ENCODE results near the gene EXPH5.

EXPH5 gene

DNA sequence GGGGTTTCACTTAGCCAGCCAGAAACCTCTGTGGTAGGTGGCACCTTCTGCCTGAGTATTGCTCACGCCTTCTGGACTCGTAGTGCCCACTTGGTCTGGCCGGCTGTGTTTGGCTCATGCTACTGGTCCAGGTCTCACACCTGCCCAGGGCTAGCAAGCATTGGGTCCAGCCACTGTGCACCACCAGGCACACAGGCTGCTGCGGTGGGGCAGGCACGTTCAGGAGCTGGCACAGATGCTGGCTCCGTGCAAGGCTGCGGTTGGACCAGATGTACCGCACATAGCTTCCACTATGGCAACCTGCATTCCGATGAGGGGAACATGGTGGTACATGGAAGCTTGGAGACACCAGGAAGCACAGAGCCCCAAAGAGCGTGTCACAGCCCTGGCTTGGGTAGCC is 34.8 kb upstream of the EXPH5 start:
- H3K27ac ChIP-seq (replicated peaks): no peak overlapping the region
- DNase-seq (ENCODE audit: low read depth in 1 of 2, low spot score in 1 of 2): no peak
- H3K4me3 ChIP-seq (replicated peaks; ENCODE audit: insufficient read depth, low read length): no peak overlapping the region
- TF ChIP-seq POLR2AphosphoS5 (IDR thresholded peaks at IDR 0.05; ENCODE audit: low read depth) (no peak), CTCF (IDR thresholded peaks at IDR 0.05; ENCODE audit: insufficient read depth, low read length) (no peak), SPI1 (IDR thresholded peaks at IDR 0.05; ENCODE audit: borderline replicate concordance, low read depth) (no peak), GABPA (IDR thresholded peaks at IDR 0.05; ENCODE audit: low read depth) (no peak)
- TF ChIP-seq, protein P1, sequence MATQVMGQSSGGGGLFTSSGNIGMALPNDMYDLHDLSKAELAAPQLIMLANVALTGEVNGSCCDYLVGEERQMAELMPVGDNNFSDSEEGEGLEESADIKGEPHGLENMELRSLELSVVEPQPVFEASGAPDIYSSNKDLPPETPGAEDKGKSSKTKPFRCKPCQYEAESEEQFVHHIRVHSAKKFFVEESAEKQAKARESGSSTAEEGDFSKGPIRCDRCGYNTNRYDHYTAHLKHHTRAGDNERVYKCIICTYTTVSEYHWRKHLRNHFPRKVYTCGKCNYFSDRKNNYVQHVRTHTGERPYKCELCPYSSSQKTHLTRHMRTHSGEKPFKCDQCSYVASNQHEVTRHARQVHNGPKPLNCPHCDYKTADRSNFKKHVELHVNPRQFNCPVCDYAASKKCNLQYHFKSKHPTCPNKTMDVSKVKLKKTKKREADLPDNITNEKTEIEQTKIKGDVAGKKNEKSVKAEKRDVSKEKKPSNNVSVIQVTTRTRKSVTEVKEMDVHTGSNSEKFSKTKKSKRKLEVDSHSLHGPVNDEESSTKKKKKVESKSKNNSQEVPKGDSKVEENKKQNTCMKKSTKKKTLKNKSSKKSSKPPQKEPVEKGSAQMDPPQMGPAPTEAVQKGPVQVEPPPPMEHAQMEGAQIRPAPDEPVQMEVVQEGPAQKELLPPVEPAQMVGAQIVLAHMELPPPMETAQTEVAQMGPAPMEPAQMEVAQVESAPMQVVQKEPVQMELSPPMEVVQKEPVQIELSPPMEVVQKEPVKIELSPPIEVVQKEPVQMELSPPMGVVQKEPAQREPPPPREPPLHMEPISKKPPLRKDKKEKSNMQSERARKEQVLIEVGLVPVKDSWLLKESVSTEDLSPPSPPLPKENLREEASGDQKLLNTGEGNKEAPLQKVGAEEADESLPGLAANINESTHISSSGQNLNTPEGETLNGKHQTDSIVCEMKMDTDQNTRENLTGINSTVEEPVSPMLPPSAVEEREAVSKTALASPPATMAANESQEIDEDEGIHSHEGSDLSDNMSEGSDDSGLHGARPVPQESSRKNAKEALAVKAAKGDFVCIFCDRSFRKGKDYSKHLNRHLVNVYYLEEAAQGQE (IDR thresholded peaks at IDR 0.05; ENCODE audit: insufficient replicate concordance, low read depth): no peak
- H3K27me3 ChIP-seq (ENCODE audit: insufficient read depth, poor library complexity, severe bottlenecking): no peaks in the 10 kb centered on the region

GRCh38 chr11:108624196-108624925 is 30.8 kb upstream of the EXPH5 start:
- Histone ChIP-seq H3K27me3 (ENCODE audit: insufficient read depth, poor library complexity, severe bottlenecking) (no peaks in the 10 kb centered on the region), H3K4me3 (replicated peaks; ENCODE audit: insufficient read depth, low read length) (no peak overlapping the region), H3K27ac (replicated peaks) (no peak overlapping the region)
- TF ChIP-seq, protein P1 (IDR thresholded peaks at IDR 0.05; ENCODE audit: insufficient replicate concordance, low read depth): no peak
- TF ChIP-seq CTCF (IDR thresholded peaks at IDR 0.05; ENCODE audit: insufficient read depth, low read length): no peak
- no peak for TF ChIP-seq POLR2AphosphoS5 (IDR thresholded peaks at IDR 0.05; ENCODE audit: low read depth)
- TF ChIP-seq SPI1 (IDR thresholded peaks at IDR 0.05; ENCODE audit: borderline replicate concordance, low read depth): no peak
- TF ChIP-seq GABPA (IDR thresholded peaks at IDR 0.05; ENCODE audit: low read depth): no peak
- DNase-seq (ENCODE audit: low read depth in 1 of 2, low spot score in 1 of 2): no peak

GRCh38 chr11:108622341-108622740 is 28.8 kb upstream of the EXPH5 start:
- TF ChIP-seq, protein P1 (IDR thresholded peaks at IDR 0.05; ENCODE audit: insufficient replicate concordance, low read depth): no peak
- TF ChIP-seq GABPA (IDR thresholded peaks at IDR 0.05; ENCODE audit: low read depth) (no peak), CTCF (IDR thresholded peaks at IDR 0.05; ENCODE audit: insufficient read depth, low read length) (no peak), POLR2AphosphoS5 (IDR thresholded peaks at IDR 0.05; ENCODE audit: low read depth) (no peak), SPI1 (IDR thresholded peaks at IDR 0.05; ENCODE audit: borderline replicate concordance, low read depth) (no peak)
- H3K4me3 ChIP-seq (replicated peaks; ENCODE audit: insufficient read depth, low read length): no peak overlapping the region
- H3K27ac ChIP-seq (replicated peaks): no peak overlapping the region
- peaks cover 2% of the 10 kb centered on the region for H3K27me3 ChIP-seq (ENCODE audit: insufficient read depth, poor library complexity, severe bottlenecking)
- DNase-seq (ENCODE audit: low read depth in 1 of 2, low spot score in 1 of 2): no peak

Data from HL-60 (cell line).